ENCODE data around the gene ZSWIM7. TPM values are rescaled to one million over a fixed set of nuclear protein-coding genes. Genes with fewer than 3 reads are reported as not detected.

The ZSWIM7 gene
- total RNA-seq, 6 donors from 2014 or later = 20.8 to 30.7 (median 23.4) TPM

DNA sequence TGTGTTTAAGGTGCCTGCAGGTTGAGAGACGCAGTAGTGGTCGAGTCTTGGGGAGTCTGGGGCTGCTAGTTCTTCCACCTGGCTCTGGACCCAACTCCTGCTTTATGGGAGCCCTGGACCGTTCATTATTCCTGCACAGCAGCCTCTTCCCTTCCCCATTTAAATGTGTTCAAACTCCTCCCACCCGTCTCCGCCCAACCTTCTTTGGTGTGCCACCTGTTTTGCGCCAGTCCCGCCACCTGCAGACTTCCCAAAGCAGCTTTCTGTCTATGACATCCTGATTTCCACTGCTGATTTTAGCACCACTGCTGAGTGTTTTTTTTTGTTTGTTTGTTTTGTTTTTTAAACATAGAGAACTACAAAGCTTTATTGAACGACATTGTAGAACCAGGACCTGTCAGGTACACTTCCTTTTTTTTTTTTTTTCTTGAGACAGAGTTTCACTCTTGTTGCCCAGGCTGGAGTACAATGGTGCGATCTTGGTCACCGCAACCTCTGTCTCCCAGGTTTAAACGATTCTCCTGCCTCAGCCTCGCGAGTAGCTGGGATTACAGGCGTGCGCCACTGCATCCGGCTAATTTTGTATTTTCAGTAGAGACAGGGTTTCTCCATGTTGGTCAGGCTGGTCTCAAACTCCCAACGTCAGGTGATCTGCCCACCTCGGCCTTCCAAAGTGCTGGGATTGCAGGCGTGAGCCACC lies 41.7 kb downstream of the ZSWIM7 start:
- no peak for ATAC-seq (ENCODE audit: low FRiP score in 2 of 2)
- DNase-seq = peak in 1 of 2 donors; percentile 33
- Histone ChIP-seq H3K4me3 (no peak overlapping the region), H3K27ac (no peak overlapping the region), H3K9me3 (no peaks in the 10 kb centered on the region), H3K4me1 (peaks cover 4 to 22% (median 14%) of the 10 kb centered on the region in 4 donors), H3K36me3 (no peaks in the 10 kb centered on the region), H3K27me3 (no peaks in the 10 kb centered on the region)
- WGBS, 2 donors = 94 to 96% methylated on average over 18 of the region's 19 CpGs
- no peak for TF ChIP-seq EP300 (IDR thresholded peaks at IDR 0.05)

GRCh38 chr17:15957206-15957605 lies 42.3 kb downstream of the ZSWIM7 start:
- no peaks in the 10 kb centered on the region for H3K9me3 ChIP-seq
- DNase-seq (no peak), ATAC-seq (ENCODE audit: low FRiP score in 2 of 2) (no peak)
- H3K27me3 ChIP-seq = no peaks in the 10 kb centered on the region
- no peak overlapping the region for H3K27ac ChIP-seq
- H3K4me3 ChIP-seq = no peak overlapping the region
- no peaks in the 10 kb centered on the region for H3K36me3 ChIP-seq
- peaks cover 4 to 22% (median 14%) of the 10 kb centered on the region in 4 donors for H3K4me1 ChIP-seq
- TF ChIP-seq POLR2A (IDR thresholded peaks at IDR 0.05) = no peak
- TF ChIP-seq POLR2AphosphoS5 (IDR thresholded peaks at IDR 0.05) = no peak
- TF ChIP-seq EP300 (IDR thresholded peaks at IDR 0.05) = no peak
- TF ChIP-seq, protein P1, sequence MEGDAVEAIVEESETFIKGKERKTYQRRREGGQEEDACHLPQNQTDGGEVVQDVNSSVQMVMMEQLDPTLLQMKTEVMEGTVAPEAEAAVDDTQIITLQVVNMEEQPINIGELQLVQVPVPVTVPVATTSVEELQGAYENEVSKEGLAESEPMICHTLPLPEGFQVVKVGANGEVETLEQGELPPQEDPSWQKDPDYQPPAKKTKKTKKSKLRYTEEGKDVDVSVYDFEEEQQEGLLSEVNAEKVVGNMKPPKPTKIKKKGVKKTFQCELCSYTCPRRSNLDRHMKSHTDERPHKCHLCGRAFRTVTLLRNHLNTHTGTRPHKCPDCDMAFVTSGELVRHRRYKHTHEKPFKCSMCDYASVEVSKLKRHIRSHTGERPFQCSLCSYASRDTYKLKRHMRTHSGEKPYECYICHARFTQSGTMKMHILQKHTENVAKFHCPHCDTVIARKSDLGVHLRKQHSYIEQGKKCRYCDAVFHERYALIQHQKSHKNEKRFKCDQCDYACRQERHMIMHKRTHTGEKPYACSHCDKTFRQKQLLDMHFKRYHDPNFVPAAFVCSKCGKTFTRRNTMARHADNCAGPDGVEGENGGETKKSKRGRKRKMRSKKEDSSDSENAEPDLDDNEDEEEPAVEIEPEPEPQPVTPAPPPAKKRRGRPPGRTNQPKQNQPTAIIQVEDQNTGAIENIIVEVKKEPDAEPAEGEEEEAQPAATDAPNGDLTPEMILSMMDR (IDR thresholded peaks at IDR 0.05) = no peak
- WGBS, 2 donors = 88 to 94% methylated on average over 6 of the region's 6 CpGs

- WGBS, 2 donors = 80 to 86% methylated on average over 14 of the region's 14 CpGs
- Histone ChIP-seq H3K4me1 (peaks cover 4 to 22% (median 14%) of the 10 kb centered on the region in 4 donors), H3K27ac (no peak overlapping the region), H3K4me3 (no peak overlapping the region), H3K36me3 (no peaks in the 10 kb centered on the region), H3K9me3 (no peaks in the 10 kb centered on the region), H3K27me3 (no peaks in the 10 kb centered on the region)
- no peak for TF ChIP-seq EP300 (IDR thresholded peaks at IDR 0.05)
- TF ChIP-seq POLR2AphosphoS5 (IDR thresholded peaks at IDR 0.05) = no peak
- TF ChIP-seq, protein P1 (IDR thresholded peaks at IDR 0.05) = no peak
- TF ChIP-seq POLR2A (IDR thresholded peaks at IDR 0.05) = no peak
- ATAC-seq (ENCODE audit: low FRiP score in 2 of 2) = no peak
- no peak for DNase-seq
Observed at GRCh38 chr17:15955793-15956541, 43.5 kb downstream of the ZSWIM7 start.

- H3K27ac ChIP-seq = peak overlapping the region in 1 of 4 donors; percentile 16
- TF ChIP-seq POLR2AphosphoS5 (IDR thresholded peaks at IDR 0.05) (peak in 1 of 2 donors; percentile 14), EP300 (IDR thresholded peaks at IDR 0.05) (no peak)
- H3K4me1 ChIP-seq = peaks cover 4 to 18% (median 14%) of the 10 kb centered on the region in 4 donors
- no peaks in the 10 kb centered on the region for H3K9me3 ChIP-seq
- WGBS, 2 donors = 57 to 59% methylated on average over 5 of the region's 5 CpGs
- ATAC-seq (ENCODE audit: low FRiP score in 2 of 2) (no peak), DNase-seq (peak in 1 of 2 donors; percentile 57)
- no peaks in the 10 kb centered on the region for H3K36me3 ChIP-seq
- no peak overlapping the region for H3K4me3 ChIP-seq
- no peaks in the 10 kb centered on the region for H3K27me3 ChIP-seq
Observed at GRCh38 chr17:15954222-15954621, 45.3 kb downstream of the ZSWIM7 start.

GRCh38 chr17:15952916-15953790 lies 46.4 kb downstream of the ZSWIM7 start:
- Histone ChIP-seq H3K27me3 (no peaks in the 10 kb centered on the region), H3K27ac (peak overlapping the region in 1 of 4 donors; percentile 16), H3K9me3 (no peaks in the 10 kb centered on the region), H3K36me3 (no peaks in the 10 kb centered on the region), H3K4me1 (peaks cover 0 to 9% (median 6%) of the 10 kb centered on the region in 4 donors), H3K4me3 (no peak overlapping the region)
- TF ChIP-seq, protein P1 (IDR thresholded peaks at IDR 0.05) = no peak
- TF ChIP-seq POLR2AphosphoS5 (IDR thresholded peaks at IDR 0.05) = no peak
- TF ChIP-seq EP300 (IDR thresholded peaks at IDR 0.05) = no peak
- no peak for TF ChIP-seq POLR2A (IDR thresholded peaks at IDR 0.05)
- ATAC-seq (ENCODE audit: low FRiP score in 2 of 2) (no peak), DNase-seq (peak in 1 of 2 donors; percentile 48)
- WGBS, 2 donors = 77 to 80% methylated on average over 22 of the region's 22 CpGs

Data from upper lobe of left lung (tissue), 6 donors.